NCI-H1694 (cell line): ENCODE measurements around the gene XYLT2.

Source experiments
- DNase-seq: peaks from one replicate; lab custom pipeline; 2025; lab: John Stamatoyannopoulos, UW

XYLT2 gene

DNA sequence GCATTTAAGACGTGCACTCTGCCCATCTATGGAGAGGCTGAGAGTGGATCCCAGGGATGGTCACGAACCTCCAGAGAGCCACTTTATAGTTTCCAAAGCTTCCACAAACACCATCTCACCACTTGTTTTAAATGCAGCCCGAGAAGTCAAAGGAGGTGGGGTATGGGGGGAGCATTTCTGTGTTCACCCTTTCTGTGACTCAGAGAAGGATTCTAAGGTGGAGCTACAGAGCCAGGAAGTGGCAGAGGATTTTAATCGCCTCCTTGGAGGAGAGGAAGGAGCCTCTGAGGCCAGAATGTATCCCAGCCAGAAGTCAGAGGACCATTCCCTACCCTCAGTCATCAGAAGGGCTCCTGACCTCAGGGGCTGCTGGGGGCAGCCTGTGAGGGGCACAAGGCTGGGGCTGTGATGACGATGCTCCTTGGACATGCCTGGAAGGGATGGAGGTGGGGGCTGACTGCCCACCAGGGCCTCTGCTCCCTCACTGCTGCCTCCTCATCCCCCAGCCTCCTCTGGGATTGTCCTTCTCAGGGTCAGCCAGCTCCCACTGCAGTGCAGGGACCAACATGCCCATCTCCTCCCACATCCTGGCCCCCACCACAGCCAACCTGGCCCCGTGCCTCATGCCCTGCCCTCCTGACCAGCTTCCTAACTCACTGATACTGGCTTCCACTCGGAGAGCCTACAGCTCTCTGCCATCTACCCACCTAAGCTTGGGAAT lies 2.8 kb downstream of the XYLT2 start:
- DNase-seq = no peak

DNA sequence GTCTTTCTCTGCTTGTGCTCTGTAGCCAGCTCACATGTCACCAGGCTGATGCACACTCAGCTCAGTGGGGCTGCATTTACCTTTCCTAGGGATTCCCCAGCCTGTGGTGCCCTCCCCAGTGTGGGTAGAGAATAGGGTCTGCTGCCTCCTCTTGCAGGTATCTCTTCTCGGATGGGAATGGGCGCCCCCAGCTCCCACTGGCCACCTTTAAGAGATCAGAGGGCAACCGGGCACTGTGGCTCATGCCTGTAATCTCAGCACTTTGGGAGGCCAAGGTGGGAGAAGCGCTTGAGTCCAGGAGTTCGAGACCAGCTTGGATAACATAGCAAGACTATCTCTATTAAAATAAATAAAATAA lies 3.3 kb downstream of the XYLT2 start:
- no peak for DNase-seq

DNA sequence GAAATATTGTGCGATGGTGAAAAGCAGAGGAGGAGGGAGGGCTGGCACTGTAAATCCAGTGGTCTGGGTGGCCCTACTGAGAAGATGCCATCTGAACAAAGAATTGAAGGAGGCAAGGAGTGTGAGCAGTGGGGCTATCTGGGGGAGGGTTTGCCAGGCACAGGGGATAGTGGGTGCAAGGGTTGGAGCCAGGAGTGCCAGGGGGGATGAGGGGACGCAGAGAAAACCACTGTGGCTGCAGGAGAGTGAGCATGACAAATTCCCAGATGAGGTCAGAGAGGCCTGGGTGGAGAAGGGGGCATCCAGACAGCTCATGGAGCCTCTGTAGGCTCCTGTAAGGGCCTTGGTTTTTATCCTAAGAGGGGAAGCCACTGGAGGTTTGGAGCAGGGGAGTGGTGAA lies 4.8 kb downstream of the XYLT2 start:
- no peak for DNase-seq

DNA sequence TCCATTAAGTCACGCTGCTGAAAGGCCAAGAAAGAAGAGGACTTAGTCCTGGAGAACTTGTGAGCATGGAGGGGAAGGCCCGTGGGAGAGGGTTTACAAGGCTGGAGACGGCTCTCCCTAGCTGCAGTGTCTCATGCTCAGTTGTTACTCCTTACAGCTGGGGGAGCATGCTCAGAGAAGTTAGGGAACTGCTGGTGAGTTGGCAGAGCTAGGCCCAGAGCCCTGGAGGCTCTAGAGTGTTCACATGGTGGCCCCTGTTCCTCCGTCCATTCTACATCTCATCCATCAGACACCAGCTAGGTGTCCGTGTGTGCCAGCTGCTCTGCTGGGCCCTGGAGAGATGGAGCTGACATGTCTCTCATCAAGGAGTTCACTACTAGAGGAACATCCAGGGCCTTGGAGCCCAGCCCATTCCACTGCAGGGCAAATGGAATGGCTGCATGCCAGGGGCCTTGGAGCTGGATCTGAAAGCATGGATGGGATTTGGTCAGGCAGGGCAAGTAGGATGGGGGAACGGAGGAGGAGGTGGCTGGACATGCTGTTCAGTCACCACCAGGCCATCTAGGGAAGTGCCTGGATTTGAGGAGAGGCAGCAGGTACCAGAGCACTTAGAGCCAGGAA lies 6.3 kb downstream of the XYLT2 start:
- no peak for DNase-seq

DNA sequence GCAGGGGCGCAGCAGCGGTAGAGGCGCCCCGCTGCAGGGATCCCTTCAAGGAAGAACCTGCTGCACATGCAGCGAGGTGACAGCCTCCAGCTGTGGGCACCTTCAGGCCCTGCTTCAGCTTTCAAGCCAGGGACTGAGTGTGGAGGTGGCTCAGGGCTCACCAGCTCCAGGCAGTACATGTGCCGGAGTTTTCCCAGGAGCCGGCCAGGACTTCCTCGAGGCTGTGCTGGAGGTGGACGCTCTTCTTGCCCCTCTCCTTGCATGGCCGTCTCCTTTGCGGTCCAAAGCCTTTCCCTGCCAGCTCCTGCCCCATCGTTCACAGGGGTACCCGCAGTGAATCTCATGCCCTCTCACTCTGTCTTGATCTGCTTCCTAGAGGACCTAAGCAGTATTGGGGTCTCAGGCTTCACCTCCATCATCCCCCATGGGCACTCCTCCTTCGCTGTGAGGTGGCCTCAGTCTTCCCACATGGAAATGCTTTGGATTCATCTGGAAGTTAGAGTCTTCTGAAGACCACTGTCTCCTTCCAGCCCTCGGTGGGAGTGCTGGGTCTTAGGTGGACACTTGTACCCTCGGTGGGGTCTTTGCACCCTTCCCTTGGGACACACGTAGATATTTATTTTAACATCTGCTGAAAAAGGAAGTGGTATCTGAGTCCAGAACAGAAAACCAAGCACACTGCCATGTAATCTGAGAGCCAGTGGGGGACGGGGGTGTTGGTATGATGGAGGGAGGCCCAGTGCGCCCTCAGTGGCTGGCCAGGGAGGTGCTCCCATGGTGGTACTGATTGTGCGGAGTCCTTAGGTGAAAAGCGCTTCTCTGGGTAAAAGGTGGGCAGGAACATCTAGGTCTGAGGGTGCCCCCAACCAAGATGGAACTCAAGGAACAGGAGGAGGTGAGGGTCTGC lies 7.0 kb downstream of the XYLT2 start:
- DNase-seq = no peak

DNA sequence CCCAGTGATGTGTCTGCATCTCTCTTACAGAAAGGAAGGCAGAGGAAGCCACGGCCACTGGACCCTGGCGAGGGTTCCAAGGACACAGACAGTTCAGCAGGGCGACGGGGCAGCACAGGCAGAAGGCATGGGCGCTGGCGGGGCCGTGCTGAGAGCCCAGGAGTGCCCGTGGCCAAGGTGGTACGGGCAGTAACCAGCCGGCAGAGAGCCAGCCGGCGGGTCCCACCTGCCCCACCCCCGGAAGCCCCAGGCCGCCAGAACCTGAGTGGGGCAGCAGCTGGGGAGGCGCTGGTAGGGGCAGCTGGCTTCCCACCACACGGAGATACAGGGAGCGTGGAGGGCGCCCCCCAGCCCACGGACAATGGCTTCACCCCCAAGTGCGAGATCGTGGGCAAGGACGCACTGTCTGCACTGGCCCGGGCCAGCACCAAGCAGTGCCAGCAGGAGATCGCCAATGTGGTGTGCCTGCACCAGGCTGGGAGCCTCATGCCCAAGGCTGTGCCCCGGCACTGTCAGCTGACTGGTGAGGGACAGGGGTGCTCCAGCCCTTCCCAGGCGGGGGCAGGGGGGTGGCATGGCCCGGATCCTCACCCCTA lies 7.8 kb downstream of the XYLT2 start:
- no peak for DNase-seq

DNA sequence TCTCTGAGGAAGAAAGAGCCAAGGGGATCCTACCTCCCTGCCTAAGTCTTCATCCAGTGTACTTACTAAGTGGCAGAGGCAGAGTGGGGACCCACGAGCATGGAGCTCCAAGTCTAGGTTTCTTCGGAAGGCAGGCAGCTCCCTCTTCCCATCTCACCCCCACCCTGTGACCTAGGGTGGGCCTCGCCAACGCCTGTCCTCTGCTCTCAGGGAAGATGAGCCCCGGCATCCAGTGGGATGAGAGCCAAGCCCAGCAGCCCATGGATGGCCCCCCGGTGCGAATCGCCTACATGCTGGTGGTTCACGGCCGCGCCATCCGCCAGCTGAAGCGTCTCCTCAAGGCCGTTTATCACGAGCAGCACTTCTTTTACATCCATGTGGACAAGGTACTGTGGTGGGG lies 8.3 kb downstream of the XYLT2 start:
- no peak for DNase-seq

DNA sequence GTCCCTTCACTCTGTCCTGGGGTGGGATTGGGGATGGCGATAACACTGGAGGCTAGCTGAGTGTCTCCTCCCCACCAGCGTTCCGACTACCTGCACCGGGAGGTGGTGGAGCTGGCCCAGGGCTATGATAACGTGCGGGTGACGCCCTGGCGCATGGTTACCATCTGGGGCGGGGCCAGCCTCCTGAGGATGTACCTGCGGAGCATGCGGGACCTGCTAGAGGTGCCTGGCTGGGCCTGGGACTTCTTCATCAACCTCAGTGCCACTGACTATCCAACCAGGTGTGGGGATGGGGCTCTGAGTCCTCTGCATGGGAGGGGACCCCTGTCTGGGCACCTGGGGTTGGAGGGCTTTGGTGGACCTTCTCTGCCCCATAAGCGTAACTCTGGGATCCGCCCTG lies 8.8 kb downstream of the XYLT2 start:
- no peak for DNase-seq

DNA sequence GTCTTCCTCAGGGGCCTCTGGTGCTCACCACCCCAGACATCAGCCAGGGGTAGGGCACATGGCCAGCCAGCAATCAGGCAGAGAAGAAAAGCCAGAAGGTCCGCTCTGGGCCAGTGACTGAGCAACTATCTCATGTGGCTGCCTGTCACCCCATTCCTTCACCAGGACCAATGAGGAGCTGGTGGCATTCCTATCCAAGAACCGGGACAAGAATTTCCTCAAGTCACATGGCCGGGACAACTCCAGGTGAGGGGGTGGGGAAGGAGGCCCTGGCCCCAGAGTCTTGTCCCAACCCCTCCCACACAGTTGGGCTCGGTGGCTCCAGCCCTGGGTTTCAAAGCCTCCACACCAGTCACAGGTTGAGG lies 9.4 kb downstream of the XYLT2 start:
- DNase-seq = no peak

DNA sequence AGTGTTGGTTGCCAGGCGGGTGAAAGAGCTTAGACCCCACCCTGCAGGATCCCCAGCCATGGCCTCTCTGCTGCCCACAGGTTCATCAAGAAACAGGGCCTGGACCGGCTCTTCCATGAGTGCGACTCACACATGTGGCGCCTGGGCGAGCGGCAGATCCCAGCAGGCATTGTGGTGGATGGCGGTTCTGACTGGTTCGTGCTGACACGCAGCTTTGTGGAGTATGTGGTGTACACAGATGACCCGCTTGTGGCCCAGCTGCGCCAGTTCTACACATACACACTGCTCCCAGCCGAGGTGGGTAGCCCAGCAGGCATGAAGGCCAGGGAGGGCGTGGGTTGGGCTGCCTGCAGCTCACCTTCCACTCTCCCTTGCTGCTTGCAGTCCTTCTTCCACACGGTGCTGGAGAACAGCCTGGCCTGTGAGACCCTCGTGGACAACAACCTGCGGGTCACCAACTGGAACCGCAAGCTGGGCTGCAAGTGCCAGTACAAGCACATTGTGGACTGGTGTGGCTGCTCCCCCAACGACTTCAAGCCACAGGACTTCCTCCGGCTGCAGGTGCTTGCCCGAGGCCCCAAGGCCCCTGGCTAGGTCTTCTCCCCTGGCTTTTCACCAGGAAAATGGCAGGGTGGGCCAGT lies 9.9 kb downstream of the XYLT2 start:
- no peak for DNase-seq

DNA sequence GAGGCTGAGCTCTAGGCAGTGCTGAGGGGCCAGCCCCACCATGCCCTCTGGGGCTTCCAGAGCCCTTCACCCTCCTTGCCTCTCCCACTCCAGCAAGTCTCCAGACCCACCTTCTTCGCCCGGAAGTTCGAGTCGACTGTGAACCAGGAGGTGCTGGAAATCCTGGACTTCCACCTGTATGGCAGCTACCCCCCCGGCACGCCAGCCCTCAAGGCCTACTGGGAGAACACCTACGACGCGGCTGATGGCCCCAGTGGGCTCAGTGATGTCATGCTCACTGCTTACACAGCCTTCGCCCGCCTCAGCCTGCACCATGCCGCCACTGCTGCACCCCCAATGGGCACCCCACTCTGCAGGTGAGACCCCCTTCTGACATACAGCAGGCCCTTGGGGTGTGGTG lies 10.5 kb downstream of the XYLT2 start:
- no peak for DNase-seq

DNA sequence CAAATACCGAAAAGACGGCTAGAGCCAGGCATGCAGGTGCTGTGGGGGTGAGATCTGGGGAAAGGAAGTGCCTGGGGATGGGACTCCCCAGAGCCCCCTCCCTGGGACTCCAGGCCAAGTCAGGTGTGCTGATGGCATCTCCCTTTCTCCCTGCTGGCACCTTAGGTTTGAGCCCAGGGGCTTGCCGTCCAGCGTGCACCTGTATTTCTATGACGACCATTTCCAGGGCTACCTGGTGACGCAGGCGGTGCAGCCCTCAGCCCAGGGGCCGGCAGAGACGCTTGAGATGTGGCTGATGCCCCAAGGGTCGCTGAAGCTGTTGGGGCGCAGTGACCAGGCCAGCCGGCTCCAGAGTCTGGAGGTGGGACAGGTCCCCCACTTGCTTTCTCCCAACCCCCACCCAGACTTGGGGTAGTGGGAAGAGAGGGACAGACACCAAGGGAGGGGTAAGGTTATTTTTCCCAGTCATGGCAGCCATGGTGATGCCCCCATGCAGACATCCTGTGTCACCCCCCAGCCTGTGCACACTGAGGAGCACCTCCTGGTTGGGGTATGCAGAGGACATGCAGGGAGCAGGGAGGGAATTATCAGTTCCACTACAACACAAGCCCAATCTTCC lies 11.1 kb downstream of the XYLT2 start:
- DNase-seq = no peak

DNA sequence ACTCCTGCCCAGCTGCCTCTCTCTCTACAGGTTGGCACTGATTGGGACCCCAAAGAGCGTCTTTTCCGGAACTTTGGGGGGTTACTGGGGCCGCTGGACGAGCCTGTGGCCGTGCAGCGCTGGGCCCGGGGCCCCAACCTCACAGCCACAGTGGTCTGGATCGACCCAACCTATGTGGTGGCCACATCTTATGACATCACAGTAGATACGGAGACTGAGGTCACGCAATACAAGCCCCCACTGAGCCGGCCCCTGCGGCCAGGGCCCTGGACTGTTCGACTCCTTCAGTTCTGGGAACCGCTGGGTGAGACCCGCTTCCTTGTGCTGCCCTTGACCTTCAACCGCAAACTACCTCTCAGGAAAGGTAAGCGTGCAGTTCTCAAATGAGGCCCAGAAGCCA lies 12.3 kb downstream of the XYLT2 start:
- no peak for DNase-seq

DNA sequence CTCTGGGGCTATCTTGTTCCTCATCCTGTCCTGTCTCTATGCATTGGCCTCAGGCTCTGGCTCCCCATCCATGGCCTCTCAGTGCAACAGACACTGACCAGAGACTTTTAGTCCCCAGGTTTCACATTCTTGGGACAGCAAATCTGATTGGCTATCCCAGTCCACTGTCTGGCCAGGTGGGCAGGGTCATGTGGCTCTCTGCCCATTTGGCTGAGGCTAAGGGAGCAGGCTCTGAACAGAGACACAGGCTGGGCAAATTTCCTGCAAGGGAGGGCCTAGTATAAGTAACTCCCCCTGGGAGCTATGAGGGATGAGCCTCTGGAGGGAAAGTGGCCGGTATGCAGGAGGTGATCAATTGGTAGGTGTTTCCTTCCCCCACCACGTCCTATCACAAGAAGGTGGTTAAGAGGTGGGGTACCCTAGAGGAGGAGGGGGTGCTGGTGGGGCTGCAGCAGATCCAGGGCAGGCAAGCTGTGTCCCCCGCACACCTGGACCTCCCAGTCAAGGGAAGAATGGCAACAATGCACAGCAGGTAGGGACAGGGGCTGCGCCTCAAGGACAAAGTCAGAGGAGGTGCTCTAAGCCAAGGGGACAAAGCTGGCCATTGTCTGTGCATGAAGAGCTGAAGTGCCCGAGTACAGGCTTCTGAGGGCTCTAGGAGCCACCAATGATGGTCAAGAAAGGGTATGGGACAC lies 13.2 kb downstream of the XYLT2 start:
- DNase-seq = no peak

DNA sequence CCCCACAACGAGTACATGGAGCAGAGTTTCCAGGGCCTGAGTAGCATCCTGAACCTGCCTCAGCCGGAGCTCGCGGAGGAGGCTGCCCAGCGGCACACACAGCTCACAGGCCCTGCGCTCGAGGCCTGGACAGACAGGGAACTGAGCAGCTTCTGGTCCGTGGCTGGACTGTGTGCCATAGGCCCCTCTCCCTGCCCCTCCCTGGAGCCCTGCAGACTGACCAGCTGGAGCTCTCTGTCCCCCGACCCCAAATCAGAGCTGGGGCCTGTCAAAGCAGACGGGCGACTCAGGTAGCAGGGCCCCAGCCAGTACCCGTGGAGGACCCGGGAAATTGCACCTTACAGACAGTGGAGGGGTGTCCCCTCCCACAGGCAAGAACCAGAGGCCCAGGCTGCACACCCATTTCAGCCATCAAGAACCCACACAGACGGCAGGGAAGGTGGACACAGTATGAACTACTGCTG lies 14.1 kb downstream of the XYLT2 start:
- DNase-seq = no peak

DNA sequence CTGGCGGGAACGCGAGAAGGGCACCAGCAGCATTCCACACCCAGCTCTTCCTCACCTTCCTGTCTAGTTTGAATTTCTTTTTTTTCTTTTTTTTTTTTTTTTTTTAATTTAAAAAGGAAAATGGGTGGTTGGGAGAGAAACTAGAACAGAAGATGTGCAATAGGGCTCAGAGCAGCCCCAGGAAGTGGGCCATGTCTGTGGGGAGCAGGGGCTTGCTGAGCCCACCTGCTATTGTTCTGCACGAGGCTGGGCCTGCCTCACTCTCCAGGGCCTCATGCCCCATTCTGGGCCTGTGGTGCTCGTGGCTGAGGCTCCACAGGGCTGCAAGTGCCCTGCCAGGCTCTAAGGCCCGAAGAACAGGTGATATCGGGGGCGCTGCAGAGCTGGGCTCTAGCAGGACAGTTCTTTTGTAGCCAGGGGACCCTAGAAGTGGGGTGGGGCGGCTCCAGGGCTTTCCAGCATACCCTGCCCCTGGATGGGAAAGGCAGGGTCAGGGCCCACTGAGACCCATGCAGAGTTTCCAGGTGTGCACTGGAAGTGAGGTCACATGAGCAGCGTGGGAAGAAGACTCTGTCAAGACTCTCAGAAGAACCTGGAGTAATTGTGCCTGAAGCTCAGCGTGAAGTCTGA lies 14.7 kb downstream of the XYLT2 start:
- DNase-seq = no peak

DNA sequence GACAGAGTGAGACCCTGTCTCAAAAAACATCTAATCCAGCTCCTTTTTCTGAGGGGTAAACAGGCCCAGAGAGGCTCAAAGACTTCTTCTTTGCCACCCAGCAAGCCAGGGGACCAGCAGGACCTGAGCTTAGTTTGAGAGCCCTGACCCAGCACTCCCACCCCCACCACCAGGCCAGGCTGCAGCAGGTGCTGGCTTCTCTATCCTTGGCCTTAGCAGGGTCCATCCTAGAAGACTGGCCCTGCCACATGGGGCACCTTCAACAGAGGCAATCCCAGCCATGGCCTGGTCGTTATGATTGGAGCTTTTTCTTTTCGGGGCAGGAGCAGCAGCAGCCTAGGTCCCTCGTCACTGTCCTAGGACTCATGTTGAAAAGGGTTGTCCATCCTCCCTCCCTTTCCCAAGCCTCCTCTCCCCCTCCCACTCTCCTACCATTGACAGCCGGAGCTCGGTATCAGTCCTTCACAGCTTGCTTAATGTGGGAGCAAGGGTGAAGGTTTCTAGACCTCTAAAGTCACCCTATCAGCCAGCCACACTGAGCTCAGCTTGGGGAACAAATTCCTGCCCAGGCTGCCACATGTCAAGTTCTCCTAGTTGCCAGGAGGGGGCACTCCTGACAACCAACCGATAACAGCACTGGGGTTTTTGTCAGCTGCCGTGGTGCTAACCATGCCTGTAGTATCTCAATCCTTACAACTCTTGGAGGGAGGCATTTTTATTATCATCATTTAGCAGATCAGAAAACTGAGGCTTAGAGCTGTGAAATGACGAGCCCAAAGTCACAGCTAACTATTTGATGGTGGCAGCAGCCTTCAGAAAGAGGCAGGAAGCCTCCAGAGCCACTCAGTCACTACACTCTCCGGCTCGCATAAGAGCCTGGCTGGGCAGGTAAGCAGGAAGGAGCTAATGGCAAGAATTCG lies 15.9 kb downstream of the XYLT2 start:
- DNase-seq = peak; percentile 77

DNA sequence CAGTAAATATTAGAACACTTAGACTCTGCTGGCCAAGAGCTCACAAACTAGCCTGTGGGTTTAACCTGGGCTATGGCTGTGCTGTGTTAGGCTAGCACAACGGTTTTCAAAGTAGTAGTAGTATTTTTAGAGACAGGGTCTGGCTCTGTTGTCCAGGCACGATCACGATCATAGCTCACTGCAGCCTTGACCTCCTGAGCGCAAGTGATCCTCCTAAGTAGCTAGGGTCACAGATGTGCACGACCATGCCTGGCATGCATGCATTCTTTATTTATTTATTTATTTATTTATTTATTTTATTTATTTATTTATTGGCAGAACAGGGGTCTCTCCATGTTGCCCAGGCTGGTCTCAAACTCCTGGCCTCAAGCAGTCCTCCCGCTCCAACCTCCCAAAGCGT lies 16.7 kb downstream of the XYLT2 start:
- no peak for DNase-seq

DNA sequence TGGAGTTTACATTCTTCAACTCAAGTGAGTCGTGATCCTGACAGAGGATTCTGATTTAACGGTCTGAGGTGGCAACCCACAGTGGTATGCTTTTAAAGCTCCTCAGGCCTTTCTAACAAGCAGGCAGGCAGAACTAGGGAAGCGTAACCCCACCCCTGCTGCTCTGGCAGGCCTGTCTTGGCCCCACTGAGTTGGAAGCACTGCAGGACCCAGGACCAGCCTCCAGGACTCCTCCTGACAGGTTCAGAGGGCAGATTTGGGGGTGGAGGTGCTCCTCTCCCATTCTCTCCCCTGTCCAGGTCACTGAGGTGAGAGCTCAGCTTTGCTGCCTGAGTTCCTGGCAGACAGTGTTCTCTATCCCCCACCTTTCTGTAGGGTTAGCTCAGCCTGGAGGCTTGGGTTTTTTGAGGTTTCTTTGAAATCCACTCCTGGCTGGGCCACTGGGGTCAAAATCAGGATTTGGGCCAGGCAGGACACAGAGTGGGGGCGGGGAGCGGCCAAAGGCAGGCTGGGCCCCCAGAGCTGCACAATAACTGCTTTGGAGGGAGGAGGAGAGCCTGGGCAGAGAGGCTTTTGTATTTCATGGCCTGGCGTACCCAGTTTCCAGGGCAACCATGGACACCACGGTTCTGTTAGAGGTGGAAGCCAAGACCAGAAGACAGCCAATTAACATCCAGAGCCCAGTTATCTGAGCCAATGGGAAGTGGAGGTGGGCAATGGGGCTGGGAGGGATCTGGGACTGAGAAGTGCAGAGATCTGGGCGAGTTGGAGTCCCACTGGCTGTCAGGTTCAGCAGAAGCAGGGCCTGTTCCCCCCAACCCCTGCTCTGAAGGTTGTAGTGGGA lies 17.5 kb downstream of the XYLT2 start:
- no peak for DNase-seq
